GM21723 (cell line): ENCODE results near the gene NUDT9.
"Not testable (repeated sequence)": the region's sequence is repeated elsewhere in the genome, so short reads cannot be mapped to it uniquely, and the experiment has no call there.

ENCODE experiments used
- ATAC-seq: cut with Tn5 transposase; IDR thresholded peaks from one replicate; pipeline ENCODE4 v1.9.1; 2021; ENCODE audit warnings: mild to moderate bottlenecking, moderate library complexity; ENCODE audit not compliant: unreplicated experiment

NUDT9 gene

GRCh38 chr4:87458913-87459312, 36.5 kb downstream of the NUDT9 start:
- no peak for ATAC-seq

GRCh38 chr4:87461281-87461700, 38.9 kb downstream of the NUDT9 start:
- peak; percentile 45 for ATAC-seq

- ATAC-seq: no peak
These were observed 39.7 kb downstream of the NUDT9 start for GRCh38 chr4:87462102-87462501.

GRCh38 chr4:87465739-87466366, 43.5 kb downstream of the NUDT9 start:
- peak; percentile 59 for ATAC-seq

GRCh38 chr4:87469390-87469789, 47.0 kb downstream of the NUDT9 start:
- no peak for ATAC-seq

- no peak for ATAC-seq
These were observed 54.6 kb downstream of the NUDT9 start for GRCh38 chr4:87476934-87477333.

GRCh38 chr4:87478732-87479250, 56.4 kb downstream of the NUDT9 start:
- no peak for ATAC-seq

GRCh38 chr4:87481377-87481776, 59.0 kb downstream of the NUDT9 start:
- no peak for ATAC-seq

- not testable (repeated sequence) for ATAC-seq
These were observed 60.9 kb downstream of the NUDT9 start for GRCh38 chr4:87483247-87483646.

GRCh38 chr4:87488666-87489065, 66.3 kb downstream of the NUDT9 start:
- not testable (repeated sequence) for ATAC-seq

- no peak for ATAC-seq
These were observed 67.3 kb downstream of the NUDT9 start for GRCh38 chr4:87489678-87490077.

- no peak for ATAC-seq
These were observed 68.4 kb downstream of the NUDT9 start for GRCh38 chr4:87490664-87491369.

- ATAC-seq: no peak
These were observed 69.1 kb downstream of the NUDT9 start for GRCh38 chr4:87491436-87491835.

- not testable (repeated sequence) for ATAC-seq
These were observed 69.5 kb downstream of the NUDT9 start for GRCh38 chr4:87491851-87492250.

- no peak for ATAC-seq
These were observed 70.7 kb downstream of the NUDT9 start for GRCh38 chr4:87493115-87493514.

- no peak for ATAC-seq
These were observed 74.8 kb downstream of the NUDT9 start for GRCh38 chr4:87497159-87497558.

GRCh38 chr4:87497578-87497977, 75.2 kb downstream of the NUDT9 start:
- ATAC-seq: no peak

- ATAC-seq: peak; percentile 52
These were observed 76.1 kb downstream of the NUDT9 start for GRCh38 chr4:87498446-87498900.

- ATAC-seq: peak; percentile 86
These were observed 77.2 kb downstream of the NUDT9 start for GRCh38 chr4:87499403-87500091.

GRCh38 chr4:87500092-87500462, 77.7 kb downstream of the NUDT9 start:
- ATAC-seq: peak; percentile 67

- ATAC-seq: no peak
These were observed 80.3 kb downstream of the NUDT9 start for GRCh38 chr4:87502580-87503238.
